Peyer's patch (tissue), 4 donors: ENCODE measurements around the gene LSR. TPM values are rescaled to one million over a fixed set of nuclear protein-coding genes. Genes with fewer than 3 reads are reported as not detected.
"Not testable (repeated sequence)": the region's sequence is repeated elsewhere in the genome, so short reads cannot be mapped to it uniquely, and the experiment has no call there.

Experiments
- DNase-seq, 3 donors: peaks; one replicate each; pipeline ENCODE4 v3.0.0-alpha.2; 2017 to 2019
- H3K27ac ChIP-seq, 4 donors: fragments of 200-600 bp; sonication (generic); one replicate each; pipeline ENCODE4 v1.5.1; 2016 to 2019
- H3K27me3 ChIP-seq, 2 donors: fragments of 200-600 bp; sonication (generic); one replicate each; pipeline ENCODE4 v1.5.1; 2019
- H3K36me3 ChIP-seq, 3 donors: fragments of 200-600 bp; sonication (generic); one replicate each; pipeline ENCODE4 v1.5.1; 2016 to 2019
- H3K4me1 ChIP-seq, 4 donors: fragments of 200-600 bp; sonication (generic); one replicate each; pipeline ENCODE4 v1.5.1; 2016 to 2019
- H3K4me3 ChIP-seq, 4 donors: fragments of 200-600 bp; sonication (generic); 1 replicate in 3 of 4; 2 replicates in 1 of 4; pipeline ENCODE4 v1.5.1; 2016 to 2019; ENCODE audit warnings: mild to moderate bottlenecking in 1 of 4
- H3K9me3 ChIP-seq, 4 donors: fragments of 200-600 bp; sonication (generic); one replicate each; pipeline ENCODE4 v1.5.1; 2016 to 2019; ENCODE audit warnings: mild to moderate bottlenecking in 1 of 4
- CTCF ChIP-seq, 6 experiments: fragments of 450-650 bp in 4 of 6; fragments of 200-600 bp in 2 of 6; sonication (generic) in 1 of 6; IDR thresholded peaks; one replicate each; pipeline ENCODE4 v1.5.1; 2017 to 2019; ENCODE audit warnings: antibody characterized with exemption in 6 of 6, mild to moderate bottlenecking in 3 of 6, moderate library complexity in 1 of 6
- POLR2A ChIP-seq, 2 donors: fragments of 450-650 bp; IDR thresholded peaks; one replicate each; pipeline ENCODE4 v1.5.1; 2017; ENCODE audit warnings: antibody characterized with exemption in 2 of 2, mild to moderate bottlenecking in 2 of 2, moderate library complexity in 2 of 2
- total RNA-seq, 4 donors: library from RNA; depleted of rRNA; stranded (reverse); fragments of >200 nt; gene quantifications; one replicate each; pipeline ENCODE4 v1.1.0, GENCODE V29; 2016

The LSR gene
- total RNA-seq, 4 donors from 2014 or later: 28.9 to 214 (median 188) TPM

- no peak for TF ChIP-seq POLR2A (IDR thresholded peaks at IDR 0.05)
- TF ChIP-seq CTCF (IDR thresholded peaks at IDR 0.05): no peak
- H3K27ac ChIP-seq: no peak overlapping the region
These were observed 35.6 kb downstream of the LSR start for GRCh38 chr19:35284153-35285094.

GRCh38 chr19:35285095-35285449 is 36.3 kb downstream of the LSR start:
- Histone ChIP-seq H3K27ac (no peak overlapping the region), H3K4me1 (peaks cover 0 to 6% (median 0%) of the 10 kb centered on the region in 4 donors), H3K36me3 (no peaks in the 10 kb centered on the region), H3K4me3 (no peak overlapping the region), H3K9me3 (no peaks in the 10 kb centered on the region), H3K27me3 (no peaks in the 10 kb centered on the region)
- TF ChIP-seq CTCF (IDR thresholded peaks at IDR 0.05) (no peak), POLR2A (IDR thresholded peaks at IDR 0.05) (no peak)
- no peak for DNase-seq

More at GRCh38 chr19:35284153-35285094, 35.6 kb downstream of the LSR start:
- Histone ChIP-seq H3K27me3 (no peaks in the 10 kb centered on the region), H3K4me3 (no peak overlapping the region), H3K9me3 (no peaks in the 10 kb centered on the region), H3K36me3 (peaks cover 0 to under 1% (median 0%) of the 10 kb centered on the region in 3 donors), H3K4me1 (peaks cover 0 to 6% (median 0%) of the 10 kb centered on the region in 4 donors)
- no peak for DNase-seq

GRCh38 chr19:35285465-35285864 is 36.7 kb downstream of the LSR start:
- not testable (repeated sequence) for H3K27me3 ChIP-seq, H3K9me3 ChIP-seq, H3K27ac ChIP-seq, H3K4me3 ChIP-seq, DNase-seq, H3K36me3 ChIP-seq, H3K4me1 ChIP-seq

- not testable (repeated sequence) for H3K4me3 ChIP-seq, H3K4me1 ChIP-seq, DNase-seq, H3K27me3 ChIP-seq, H3K36me3 ChIP-seq, H3K27ac ChIP-seq, H3K9me3 ChIP-seq
These were observed 37.3 kb downstream of the LSR start for GRCh38 chr19:35286101-35286500.

GRCh38 chr19:35287713-35288112 is 38.9 kb downstream of the LSR start:
- no peak overlapping the region for H3K27ac ChIP-seq
- TF ChIP-seq CTCF (IDR thresholded peaks at IDR 0.05) (no peak), POLR2A (IDR thresholded peaks at IDR 0.05) (no peak)
- H3K27me3 ChIP-seq: no peaks in the 10 kb centered on the region
- no peaks in the 10 kb centered on the region for H3K36me3 ChIP-seq
- no peaks in the 10 kb centered on the region for H3K4me1 ChIP-seq
- H3K9me3 ChIP-seq: no peaks in the 10 kb centered on the region
- DNase-seq: no peak
- no peak overlapping the region for H3K4me3 ChIP-seq

GRCh38 chr19:35288331-35288730 is 39.5 kb downstream of the LSR start:
- H3K27me3 ChIP-seq: no peaks in the 10 kb centered on the region
- H3K9me3 ChIP-seq: no peaks in the 10 kb centered on the region
- no peak overlapping the region for H3K4me3 ChIP-seq
- no peak for DNase-seq
- H3K4me1 ChIP-seq: no peaks in the 10 kb centered on the region
- H3K36me3 ChIP-seq: no peaks in the 10 kb centered on the region
- no peak overlapping the region for H3K27ac ChIP-seq
- TF ChIP-seq CTCF (IDR thresholded peaks at IDR 0.05) (no peak), POLR2A (IDR thresholded peaks at IDR 0.05) (no peak)
